HepG2 (cell line): ENCODE results near the gene TACC2. TPM values are rescaled to one million over a fixed set of nuclear protein-coding genes. Genes with fewer than 3 reads are reported as not detected.

Experiments
- ATAC-seq: fragments of 200-7000 bp; cut with Tn5 transposase; 3 replicates; pipeline ENCODE4 v1.9.1; 2020; ENCODE audit warnings: mild to moderate bottlenecking, moderate library complexity
- BruUV-seq: library from RNA; stranded (reverse); fragments of 400-500 nt; replicated peaks from 2 replicates; lab custom pipeline; 2021; lab: Mats Ljungman, UMichigan
- CTCF ChIA-PET: fragments of 300-600 bp; formaldehyde crosslinking; extraction: SDS; loops from one replicate; lab custom pipeline; 2021; ENCODE audit warnings: low total read pairs, inconsistent platforms, low intra/inter-chr PET ratio; lab: Yijun Ruan, JAX
- POLR2A ChIA-PET: fragments of 350-600 bp; sonication (Branson Sonifier 250); formaldehyde crosslinking; loops from one replicate; lab custom pipeline; 2020; ENCODE audit warnings: antibody characterized with exemption, inconsistent platforms; lab: Yijun Ruan, JAX
- DNase-seq: peaks from one replicate; pipeline ENCODE4 v3.0.0-alpha.2; 2015; ENCODE audit warnings: low spot score
- FAIRE-seq: peaks from 3 replicates; lab custom pipeline; 2011; peaks lifted over from hg19 to GRCh38; lab: Jason Lieb, UNC
- H2AFZ ChIP-seq: one replicate; pipeline ENCODE4 v1.6.1; 2011; ENCODE audit warnings: low read length, inconsistent platforms
- H3K27ac ChIP-seq: fragments of 300-600 bp; 3 replicates; pipeline ENCODE4 v1.8.0; 2011; ENCODE audit warnings: mixed run types, mild to moderate bottlenecking, mixed read lengths, low read length, inconsistent platforms; ENCODE audit not compliant: insufficient read depth; ENCODE audit errors: extremely low read length
- H3K27me3 ChIP-seq, 2 experiments: fragments of 200-600 bp in 1 of 2; 2 replicates in 1 of 2; 3 replicates in 1 of 2; pipeline versions ENCODE4 v1.6.0 to v1.8.0; 2011; ENCODE audit warnings: low read length in 2 of 2, mild to moderate bottlenecking in 2 of 2, moderate library complexity in 2 of 2, inconsistent platforms in 1 of 2; ENCODE audit not compliant: insufficient read depth in 2 of 2, control insufficient read depth in 1 of 2
- H3K36me3 ChIP-seq, 2 experiments: fragments of 200-600 bp in 1 of 2; replicated peaks in 1 of 2; 2 replicates in 1 of 2; 3 replicates in 1 of 2; pipeline versions ENCODE4 v1.5.1 to v1.8.0; 2011; ENCODE audit warnings: low read length in 2 of 2, inconsistent platforms in 1 of 2; ENCODE audit not compliant: insufficient read depth in 2 of 2, control insufficient read depth in 1 of 2
- H3K4me1 ChIP-seq: 2 replicates; pipeline ENCODE4 v1.5.1; 2012; ENCODE audit warnings: low read length, inconsistent platforms; ENCODE audit not compliant: insufficient read depth
- H3K4me2 ChIP-seq: 2 replicates; pipeline ENCODE4 v1.6.0; 2011; ENCODE audit warnings: low read depth, low read length, inconsistent platforms
- H3K4me3 ChIP-seq, 3 experiments: fragments of 200-600 bp in 1 of 3; sonication (generic), shearing (Covaris generic) in 1 of 3; replicated peaks in 1 of 3; 2 replicates each; pipeline ENCODE4 v1.5.1; 2011 to 2016; ENCODE audit warnings: low read length in 3 of 3, inconsistent platforms in 2 of 3, low read depth in 2 of 3, mild to moderate bottlenecking in 2 of 3, control low read depth in 1 of 3, mixed read lengths in 1 of 3; ENCODE audit not compliant: insufficient read depth in 1 of 3
- H3K79me2 ChIP-seq: one replicate; pipeline ENCODE4 v1.6.1; 2011; ENCODE audit warnings: low read length, inconsistent platforms; ENCODE audit not compliant: insufficient read depth
- H3K9ac ChIP-seq: 2 replicates; pipeline ENCODE4 v1.6.0; 2011; ENCODE audit warnings: mild to moderate bottlenecking, low read depth, low read length, inconsistent platforms; ENCODE audit not compliant: insufficient read depth
- H3K9me3 ChIP-seq: 2 replicates; pipeline ENCODE4 v1.5.1; 2012; ENCODE audit warnings: mild to moderate bottlenecking, low read length
- H4K20me1 ChIP-seq: 2 replicates; pipeline ENCODE4 v1.6.0; 2011; ENCODE audit warnings: inconsistent platforms, mild to moderate bottlenecking, low read length, moderate library complexity; ENCODE audit not compliant: insufficient read depth
- FOXC1 ChIP-seq: sonication (generic); formaldehyde crosslinking; IDR thresholded peaks from 2 replicates; pipeline ENCODE4 v1.8.0; 2022; ENCODE audit warnings: mild to moderate bottlenecking, missing genetic modification reagents, borderline replicate concordance
- IKZF1 ChIP-seq: fragments of 450-650 bp; IDR thresholded peaks from 2 replicates; pipeline ENCODE4 v1.7.1; 2016
- LCORL ChIP-seq, 2 experiments: fragments of 450-650 bp in 1 of 2; sonication (generic) in 1 of 2; formaldehyde crosslinking in 1 of 2; IDR thresholded peaks; 2 replicates each; pipeline versions ENCODE4 v1.5.0 to v1.6.1; 2017 to 2020; ENCODE audit warnings: antibody characterized with exemption in 1 of 2, missing genetic modification reagents in 1 of 2
- NAIF1 ChIP-seq: sonication (generic); formaldehyde crosslinking; IDR thresholded peaks from 2 replicates; pipeline ENCODE4 v1.5.0; 2020; ENCODE audit warnings: mild to moderate bottlenecking, missing genetic modification reagents, borderline replicate concordance
- SMARCE1 ChIP-seq: fragments of 450-650 bp; IDR thresholded peaks from 2 replicates; pipeline ENCODE4 v1.6.1; 2017; ENCODE audit warnings: borderline replicate concordance
- ZBTB4 ChIP-seq: sonication (generic); formaldehyde crosslinking; IDR thresholded peaks from 2 replicates; pipeline ENCODE4 v1.4.0; 2020; ENCODE audit warnings: missing genetic modification reagents, mild to moderate bottlenecking, borderline replicate concordance
- ZFYVE20 ChIP-seq: sonication (generic); formaldehyde crosslinking; IDR thresholded peaks from 2 replicates; pipeline ENCODE4 v1.8.0; 2023; ENCODE audit warnings: low read depth, mild to moderate bottlenecking, moderate library complexity, missing genetic modification reagents, borderline replicate concordance
- ZNF468 ChIP-seq: sonication (generic); formaldehyde crosslinking; IDR thresholded peaks from 2 replicates; pipeline ENCODE4 v1.8.0; 2022; ENCODE audit warnings: mild to moderate bottlenecking, moderate library complexity, missing genetic modification reagents
- WGBS: methylation state at CpG from one replicate; pipeline ENCODE4 v1.1.6; 2017; ENCODE audit warnings: low lambda C conversion rate; 5-methylcytosine and 5-hydroxymethylcytosine counted together
- in situ Hi-C: cut with HindIII; loops from 2 replicates; pipeline ENCODE4 v1.10.0; 2017; ENCODE audit warnings: low pct_unique_long_range_greater_than_20kb; ENCODE audit not compliant: extremely low pct_ligation_motif_present
- intact Hi-C: fragments of 100-400 bp; cut with micrococcal nuclease; formaldehyde crosslinking; loops from one replicate; pipeline ENCODE4 v1.10.0; 2022; ENCODE audit not compliant: unreplicated experiment
- polyA plus RNA-seq, 8 experiments: library from polyadenylated mRNA; depleted of rRNA in 3 of 8; stranded (reverse) in 7 of 8; unstranded in 1 of 8; fragments of >200 nt; fragmentation: Illumina TruSeq in 4 of 8; extraction: Trizol in 4 of 8; gene quantifications; 2 replicates each; pipeline versions ENCODE4 v1.2.1 to v1.2.3, GENCODE V29; 2011 to 2016; ENCODE audit warnings: low read depth in 4 of 8, missing spikeins in 1 of 8, mixed read lengths in 1 of 8; ENCODE audit not compliant: insufficient read depth in 1 of 8
- total RNA-seq, 5 experiments: library from RNA; depleted of rRNA; stranded (reverse); fragments of >200 nt; fragmentation: Illumina TruSeq; extraction: Trizol; gene quantifications; 2 replicates each; pipeline ENCODE4 v1.2.3, GENCODE V29; 2016; ENCODE audit warnings: low read depth in 1 of 5

Gene TACC2
- total and polyA plus RNA-seq, 2 of the 13 experiments (the other 11 are each of a cell fraction or from before 2014, with no cell fraction given) = 11.8 to 16.0 TPM

- Histone ChIP-seq H3K27me3 (no peaks in the 10 kb centered on the region), H4K20me1 (no peaks in the 10 kb centered on the region), H3K4me3 (no peak overlapping the region), H3K27ac (no peak overlapping the region), H3K9ac (no peak overlapping the region), H3K4me1 (no peaks in the 10 kb centered on the region), H3K9me3 (no peaks in the 10 kb centered on the region), H2AFZ (no peak overlapping the region), H3K36me3 (peaks cover 25 to 68% of the 10 kb centered on the region in 2 experiments), H3K4me2 (no peak overlapping the region), H3K79me2 (no peaks in the 10 kb centered on the region)
- in situ Hi-C loops = no loop called here
- TF ChIP-seq LCORL (IDR thresholded peaks at IDR 0.05) (no peak), LCORL (CRISPR knock-in tag; IDR thresholded peaks at IDR 0.05) (no peak), NAIF1 (CRISPR knock-in tag) (no peak), SMARCE1 (no peak), ZBTB4 (CRISPR knock-in tag) (no peak), ZNF468 (no peak), ZFYVE20 (CRISPR knock-in tag) (no peak), IKZF1 (no peak), FOXC1 (CRISPR knock-in tag) (no peak)
- 100% methylated on average over 5 of the region's 5 CpGs for WGBS
- ATAC-seq (no peak), FAIRE-seq (no peak), DNase-seq (no peak)
- no TSS peak for BruUV-seq
- ChIA-PET CTCF (no interaction called here), POLR2A (no interaction called here)
- intact Hi-C loops = no loop called here
These were observed 233.0 kb downstream of the TACC2 start for GRCh38 chr10:122221958-122222357.
